NCI-H345 (cell line): ENCODE measurements around the gene RDM1.

Experiments
- DNase-seq: peaks from one replicate; lab custom pipeline; 2025; lab: John Stamatoyannopoulos, UW

RDM1 gene

GRCh38 chr17:35932586-35932985 is 2.0 kb upstream of the RDM1 start:
- no peak for DNase-seq

DNA sequence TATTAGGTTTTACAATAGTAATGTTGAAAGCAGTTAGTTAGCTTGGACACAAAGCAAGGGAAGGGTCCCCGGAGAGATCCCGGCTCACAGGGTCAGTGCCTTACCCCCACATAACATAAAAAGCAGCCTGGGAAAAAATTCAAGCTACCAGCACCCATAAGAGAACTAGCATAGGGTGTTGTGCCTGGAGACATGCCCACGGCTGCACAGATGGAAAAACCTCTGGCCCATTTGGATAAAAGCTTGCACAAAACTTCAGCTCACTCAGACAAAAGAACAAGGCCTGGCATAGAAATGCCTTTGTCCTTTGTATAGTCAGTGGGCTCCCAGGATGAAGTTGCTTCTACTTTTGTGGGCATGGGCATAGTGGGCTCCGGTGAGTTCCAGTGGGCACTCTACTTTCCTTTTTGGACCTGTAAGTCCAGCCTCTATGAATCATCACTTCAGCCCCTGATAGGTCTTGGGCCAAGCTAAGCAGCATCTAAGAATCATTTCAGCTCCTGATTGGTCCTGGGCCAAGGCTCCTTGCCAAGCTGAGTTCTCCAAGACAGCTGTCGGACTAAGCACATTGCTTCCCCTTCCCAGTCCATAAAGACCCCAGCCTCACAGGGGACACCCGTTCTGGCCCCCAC is 1.3 kb upstream of the RDM1 start:
- DNase-seq: no peak

- DNase-seq: no peak
Measured at GRCh38 chr17:35927714-35928113, 2.9 kb downstream of the RDM1 start.

GRCh38 chr17:35923609-35924114 is 6.9 kb downstream of the RDM1 start:
- no peak for DNase-seq

DNA sequence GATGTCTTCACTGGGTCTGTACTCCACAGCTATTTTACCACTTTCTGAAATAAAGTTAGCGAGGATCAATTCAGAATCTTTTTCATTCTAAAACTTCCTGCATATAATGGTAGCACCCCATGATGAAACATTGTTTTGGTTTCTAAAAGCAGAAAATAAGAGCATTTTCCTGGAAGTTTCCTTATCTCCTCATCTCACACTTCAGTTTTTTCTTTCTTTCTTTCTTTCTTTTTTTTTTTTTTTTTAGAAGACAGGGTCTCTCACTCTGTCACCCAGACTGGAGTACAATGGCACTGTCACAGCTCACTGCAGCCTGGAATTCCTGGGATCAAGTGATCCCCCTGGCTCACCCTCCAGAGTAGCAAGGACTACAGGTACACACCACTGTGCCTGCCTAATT is 10.3 kb downstream of the RDM1 start:
- DNase-seq: no peak

- DNase-seq: no peak
Measured at GRCh38 chr17:35918665-35919064, 11.9 kb downstream of the RDM1 start.

DNA sequence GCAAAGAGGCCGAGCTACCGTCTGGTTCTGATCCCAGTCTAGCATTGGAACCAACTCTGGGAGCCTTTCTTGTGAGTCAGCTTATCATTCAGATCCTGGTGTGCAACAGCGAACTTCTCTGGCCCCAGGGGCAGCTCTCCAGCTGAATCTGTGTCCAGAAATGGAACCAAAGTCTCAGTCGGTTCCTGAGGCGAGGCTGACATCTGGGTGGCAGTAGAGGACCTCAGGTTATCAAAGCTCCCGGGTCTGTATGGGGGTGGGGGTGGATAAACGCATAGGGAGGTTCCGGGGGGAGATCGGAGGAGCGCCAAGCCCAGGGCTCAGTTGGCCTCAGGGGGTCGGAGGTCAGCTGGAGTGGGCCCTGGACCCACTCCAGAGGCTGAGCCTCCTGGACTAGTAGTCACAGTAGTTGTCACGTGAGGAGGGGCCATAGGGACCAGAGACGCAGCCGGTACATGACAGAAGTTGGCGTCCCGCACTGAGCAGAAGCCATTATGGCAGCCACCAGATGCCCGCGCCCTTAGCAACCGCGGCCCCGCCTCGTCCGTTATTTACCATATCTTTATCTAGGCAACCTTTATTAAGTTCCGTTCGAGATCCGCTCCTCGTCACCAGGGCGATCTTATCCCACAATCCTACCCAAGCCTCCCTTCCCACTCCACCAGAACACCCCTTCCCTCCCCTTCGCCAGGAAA is 12.9 kb downstream of the RDM1 start:
- DNase-seq: no peak

DNA sequence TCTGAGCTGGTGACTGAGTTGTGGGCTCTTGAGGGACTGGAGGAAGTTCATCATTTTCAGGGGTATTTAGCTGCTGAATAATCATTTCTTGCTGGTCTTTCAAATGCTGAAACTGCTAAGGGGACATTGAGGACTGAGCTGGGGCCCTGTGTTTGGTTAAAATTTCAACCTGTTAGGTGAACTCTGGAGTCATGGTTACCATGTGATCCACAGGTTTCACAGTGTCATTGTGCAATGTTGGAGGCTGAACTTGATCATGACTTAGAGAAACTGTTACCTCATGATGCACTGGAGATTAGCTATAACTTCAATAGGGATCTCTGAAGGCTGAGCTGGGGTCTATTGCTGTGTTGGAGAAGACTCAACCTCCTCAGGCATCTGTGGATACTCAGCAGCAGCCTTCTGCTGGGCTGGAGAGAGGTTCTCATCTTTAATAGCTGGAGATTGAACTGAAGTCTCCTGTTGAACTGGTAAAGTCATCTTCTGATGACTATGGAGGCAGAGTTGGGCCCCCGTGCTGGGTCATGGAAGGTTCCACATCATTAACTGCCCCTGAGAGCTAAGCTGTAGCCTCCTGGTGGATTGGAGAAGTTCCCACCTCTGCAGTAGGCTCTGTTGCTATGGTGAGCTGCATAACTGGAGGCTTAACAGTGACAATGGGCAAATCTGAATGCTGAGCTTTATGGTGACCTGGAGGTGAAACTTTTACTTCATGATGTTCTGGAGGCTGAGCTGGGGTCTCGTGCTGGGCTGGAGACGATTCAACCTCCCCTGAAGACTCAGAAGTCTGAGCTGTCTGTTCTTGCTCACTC is 15.2 kb downstream of the RDM1 start:
- DNase-seq: no peak

- no peak for DNase-seq
Measured at GRCh38 chr17:35914354-35914753, 16.2 kb downstream of the RDM1 start.

DNA sequence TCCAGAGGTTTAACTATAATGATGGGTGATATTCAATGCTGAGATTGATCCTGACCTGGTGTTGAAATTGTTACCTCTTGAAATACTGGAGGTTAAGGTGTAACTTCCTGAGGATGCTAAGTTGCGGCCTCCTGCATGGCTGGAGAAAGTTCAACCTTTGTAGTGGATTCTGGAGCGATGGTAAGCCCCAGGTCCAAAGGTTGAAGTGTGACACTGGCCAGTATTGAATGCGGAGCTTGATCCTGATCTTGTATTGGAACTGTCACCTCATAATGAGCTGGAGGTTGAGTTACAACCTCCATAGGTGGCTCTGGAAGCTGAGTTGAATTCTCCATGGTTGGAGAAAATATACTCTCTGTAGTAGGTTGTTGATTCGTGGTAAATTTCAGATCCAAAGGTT is 17.0 kb downstream of the RDM1 start:
- no peak for DNase-seq

DNA sequence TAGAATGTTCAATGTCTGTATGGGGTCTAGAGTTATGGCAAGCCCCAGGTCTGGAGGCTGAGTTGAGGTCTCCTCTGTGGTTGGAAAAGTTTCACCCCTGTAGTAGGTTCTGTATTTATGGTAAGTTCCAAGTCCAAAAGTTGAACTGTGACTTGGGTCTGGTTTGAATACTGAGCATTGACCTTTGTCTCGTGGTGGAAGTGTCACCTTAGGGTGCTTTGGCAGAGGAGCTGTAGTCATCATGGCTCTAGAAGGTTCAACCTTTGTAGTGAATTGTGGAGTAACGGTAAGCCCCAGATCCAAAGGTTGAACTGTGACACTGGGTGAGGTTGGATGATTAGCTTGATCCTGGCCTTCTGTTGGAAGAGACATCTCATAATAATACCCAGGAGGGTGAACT is 17.6 kb downstream of the RDM1 start:
- DNase-seq: no peak

DNA sequence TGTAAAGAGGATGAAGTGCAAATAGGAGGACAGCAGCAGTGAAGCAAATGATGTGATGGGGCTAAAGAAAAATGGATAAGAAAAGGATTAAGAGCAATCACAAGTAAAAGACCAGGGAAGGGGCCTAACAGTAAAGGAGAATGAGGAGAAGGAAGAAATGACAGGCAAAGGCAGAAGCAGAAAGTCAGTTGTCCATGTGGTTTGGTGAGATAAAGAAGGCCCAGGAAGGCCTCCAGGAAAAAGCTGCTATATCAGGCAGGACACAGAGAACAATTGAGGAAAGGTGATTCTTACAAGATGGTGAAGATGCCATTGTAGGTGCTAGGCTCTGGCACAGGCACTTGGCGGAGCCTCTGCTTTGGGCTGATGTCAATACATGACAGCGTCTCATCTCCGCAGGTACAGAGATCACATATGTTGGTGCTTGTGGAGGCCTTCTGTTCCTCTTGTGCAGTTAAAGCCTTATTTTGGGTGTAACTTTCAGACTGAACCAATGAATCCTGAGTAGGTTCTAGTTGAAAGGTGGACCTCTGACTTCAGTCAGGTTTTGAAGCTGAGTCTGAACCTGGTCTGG is 18.1 kb downstream of the RDM1 start:
- DNase-seq: no peak

DNA sequence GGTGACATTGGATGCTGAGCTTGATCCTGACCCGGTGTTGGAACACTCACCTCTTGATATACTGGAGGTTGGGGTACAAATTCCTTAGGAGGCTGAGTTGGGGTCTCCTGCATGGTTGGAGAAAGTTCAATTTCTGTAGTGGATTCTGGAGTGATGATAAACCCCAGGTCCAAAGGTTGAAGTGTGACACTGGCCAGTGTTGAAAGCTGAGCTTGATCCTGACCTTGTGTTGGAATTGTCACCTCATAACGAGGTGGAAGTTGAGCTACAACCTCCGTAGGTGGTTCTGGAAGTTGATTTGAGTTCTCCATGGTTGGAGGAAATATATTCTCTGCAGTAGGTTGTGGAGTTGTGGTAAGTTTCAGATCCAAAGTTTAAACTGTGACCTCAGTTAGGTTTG is 21.2 kb downstream of the RDM1 start:
- no peak for DNase-seq

- DNase-seq: no peak
Measured at GRCh38 chr17:35907691-35908090, 22.9 kb downstream of the RDM1 start.

DNA sequence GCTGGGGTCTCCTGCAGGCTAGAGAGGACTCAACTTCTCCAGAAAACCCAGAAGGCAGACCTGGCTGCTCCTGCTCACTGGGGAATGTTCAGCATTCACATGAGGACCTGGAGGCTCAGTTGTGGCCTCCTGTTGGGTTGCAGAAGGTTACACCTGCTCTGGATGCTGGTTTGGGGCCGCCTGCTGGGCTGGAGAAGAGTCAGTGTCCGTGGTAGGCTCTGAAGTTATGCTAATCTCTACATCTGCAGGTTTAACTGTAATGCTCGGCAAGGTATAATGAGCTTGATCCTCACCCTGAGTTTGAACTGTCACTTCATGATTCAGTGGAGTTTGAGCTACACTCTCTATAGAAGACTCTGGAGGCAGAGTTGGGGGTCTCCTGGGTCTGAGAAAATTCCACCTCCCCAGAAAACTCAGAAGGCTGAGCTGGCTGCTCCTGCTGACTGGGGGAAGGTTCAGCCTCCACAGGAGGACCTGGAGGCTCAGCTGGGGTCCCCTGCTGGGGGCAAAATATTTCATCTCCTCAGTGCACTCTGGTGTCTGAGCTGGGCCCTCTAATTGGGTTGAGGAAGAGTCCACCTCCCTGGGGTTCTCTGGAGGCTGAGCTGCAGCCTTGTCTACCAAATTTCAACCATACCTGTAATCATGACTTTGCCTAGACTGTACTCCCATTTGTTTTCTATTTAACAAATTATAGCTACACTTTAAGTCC is 23.5 kb downstream of the RDM1 start:
- no peak for DNase-seq

GRCh38 chr17:35906191-35906925 is 24.2 kb downstream of the RDM1 start:
- DNase-seq: no peak

GRCh38 chr17:35903451-35903850 is 27.1 kb downstream of the RDM1 start:
- no peak for DNase-seq

GRCh38 chr17:35901631-35902175 is 28.9 kb downstream of the RDM1 start:
- no peak for DNase-seq

- DNase-seq: no peak
Measured at GRCh38 chr17:35900708-35901480, 29.7 kb downstream of the RDM1 start.

GRCh38 chr17:35900280-35900679 is 30.3 kb downstream of the RDM1 start:
- DNase-seq: no peak
